ENCODE results near the gene AP1G2.

GRCh38 chr14:23577004-23577681 is 9.6 kb upstream of the AP1G2 start:
- no peak for TF ChIP-seq CTCF (IDR thresholded peaks at IDR 0.05; ENCODE audit: low read depth, low read length, missing input control)
- no peak for TF ChIP-seq ATF3 (IDR thresholded peaks at IDR 0.05)
- TF ChIP-seq ZBTB33 (IDR thresholded peaks at IDR 0.05): no peak
- TF ChIP-seq RXRA (IDR thresholded peaks at IDR 0.05): no peak
- TF ChIP-seq YY1 (IDR thresholded peaks at IDR 0.05): no peak
- no peak for TF ChIP-seq MAX (IDR thresholded peaks at IDR 0.05)
- TF ChIP-seq JUND (IDR thresholded peaks at IDR 0.05): no peak
- no peak for TF ChIP-seq EGR1 (IDR thresholded peaks at IDR 0.05; ENCODE audit: low read depth in 2 of 2)
- no peak for TF ChIP-seq SP1 (IDR thresholded peaks at IDR 0.05)
- no peak for TF ChIP-seq RAD21 (IDR thresholded peaks at IDR 0.05)
